Measurements from ENCODE around the gene AQP5.

The AQP5 gene

GRCh38 chr12:49964849-49965624, 3.4 kb downstream of the AQP5 start:
- DNase-seq (ENCODE audit: low read depth) = no peak

- DNase-seq (ENCODE audit: low read depth) = no peak
Measured at GRCh38 chr12:49965836-49966235, 4.2 kb downstream of the AQP5 start.

- no peak for DNase-seq (ENCODE audit: low read depth)
Measured at GRCh38 chr12:49966511-49967041, 4.9 kb downstream of the AQP5 start.

- peak; percentile 89 for DNase-seq (ENCODE audit: low read depth)
Measured at GRCh38 chr12:49967042-49967776, 5.5 kb downstream of the AQP5 start.

GRCh38 chr12:49967777-49968250, 6.1 kb downstream of the AQP5 start:
- DNase-seq (ENCODE audit: low read depth) = no peak

GRCh38 chr12:49968471-49968870, 6.8 kb downstream of the AQP5 start:
- DNase-seq (ENCODE audit: low read depth) = no peak

- DNase-seq (ENCODE audit: low read depth) = no peak
Measured at GRCh38 chr12:49969027-49969426, 7.4 kb downstream of the AQP5 start.

- no peak for DNase-seq (ENCODE audit: low read depth)
Measured at GRCh38 chr12:49969651-49970429, 8.2 kb downstream of the AQP5 start.

GRCh38 chr12:49970658-49971057, 9.0 kb downstream of the AQP5 start:
- DNase-seq (ENCODE audit: low read depth) = no peak

- DNase-seq (ENCODE audit: low read depth) = no peak
Measured at GRCh38 chr12:49971141-49971540, 9.5 kb downstream of the AQP5 start.

- no peak for DNase-seq (ENCODE audit: low read depth)
Measured at GRCh38 chr12:49972129-49972528, 10.5 kb downstream of the AQP5 start.

GRCh38 chr12:49972641-49973360, 11.1 kb downstream of the AQP5 start, which contains the start of gene AQP6:
AQP6 (plus strand) TSS chr12:49972947; CDS start chr12:49973174, 227 bp downstream.
- DNase-seq (ENCODE audit: low read depth) = no peak

- no peak for DNase-seq (ENCODE audit: low read depth)
Measured at GRCh38 chr12:49973361-49973830, 11.7 kb downstream of the AQP5 start.

- no peak for DNase-seq (ENCODE audit: low read depth)
Measured at GRCh38 chr12:49974231-49974675, 12.6 kb downstream of the AQP5 start.

GRCh38 chr12:49974677-49975317, 13.1 kb downstream of the AQP5 start:
- no peak for DNase-seq (ENCODE audit: low read depth)

- no peak for DNase-seq (ENCODE audit: low read depth)
Measured at GRCh38 chr12:49975318-49975761, 13.7 kb downstream of the AQP5 start.

- no peak for DNase-seq (ENCODE audit: low read depth)
Measured at GRCh38 chr12:49976557-49976956, 14.9 kb downstream of the AQP5 start.

GRCh38 chr12:49978125-49978524, 16.5 kb downstream of the AQP5 start:
- no peak for DNase-seq (ENCODE audit: low read depth)

- no peak for DNase-seq (ENCODE audit: low read depth)
Measured at GRCh38 chr12:49979016-49979586, 17.4 kb downstream of the AQP5 start.

GRCh38 chr12:49979791-49980190, 18.1 kb downstream of the AQP5 start:
- DNase-seq (ENCODE audit: low read depth) = no peak
